ENCODE measurements around the gene SORL1. TPM values are rescaled to one million over a fixed set of nuclear protein-coding genes. Genes with fewer than 3 reads are reported as not detected.

The SORL1 gene
- total RNA-seq, 1 experiment from 2014 or later, result 0.10 TPM

DNA sequence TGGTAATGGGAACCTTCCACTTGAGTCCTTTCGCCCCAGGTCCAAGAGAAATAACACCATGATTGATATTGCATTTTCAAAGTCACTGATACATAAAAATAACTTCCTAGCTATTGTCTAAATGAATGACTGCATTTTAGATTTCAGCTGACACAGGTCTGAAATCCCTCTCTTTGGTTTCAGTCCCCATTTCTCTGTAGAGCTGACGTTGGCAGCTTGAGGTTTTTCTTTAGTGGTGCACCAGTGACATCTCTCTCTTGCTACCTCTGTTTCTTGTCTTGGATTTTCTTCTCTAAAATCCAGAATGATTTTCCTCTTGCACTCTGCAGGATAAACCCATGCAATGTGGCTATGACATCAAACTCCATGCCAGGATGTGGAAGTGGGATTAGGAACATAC, 31.7 kb upstream of the SORL1 start:
- Histone ChIP-seq H3K36me3 (no peaks in the 10 kb centered on the region), H3K4me3 (no peak overlapping the region), H3K9me3 (replicated peaks) (no peaks in the 10 kb centered on the region), H3K4me1 (peaks cover 16% of the 10 kb centered on the region), H3K27ac (no peak overlapping the region), H3K27me3 (no peaks in the 10 kb centered on the region)
- no peak for DNase-seq

- Histone ChIP-seq H3K4me3 (no peak overlapping the region), H3K36me3 (no peaks in the 10 kb centered on the region), H3K27ac (no peak overlapping the region), H3K4me1 (peaks cover 16% of the 10 kb centered on the region), H3K9me3 (replicated peaks) (no peaks in the 10 kb centered on the region), H3K27me3 (no peaks in the 10 kb centered on the region)
- no peak for DNase-seq
Observed at GRCh38 chr11:121421149-121421901, 30.8 kb upstream of the SORL1 start.

GRCh38 chr11:121422675-121423074, 29.4 kb upstream of the SORL1 start:
- H3K4me3 ChIP-seq, result no peak overlapping the region
- no peaks in the 10 kb centered on the region for H3K27me3 ChIP-seq
- H3K27ac ChIP-seq, result no peak overlapping the region
- no peaks in the 10 kb centered on the region for H3K36me3 ChIP-seq
- no peaks in the 10 kb centered on the region for H3K9me3 ChIP-seq (replicated peaks)
- DNase-seq, result no peak
- H3K4me1 ChIP-seq, result peaks cover 9% of the 10 kb centered on the region

DNA sequence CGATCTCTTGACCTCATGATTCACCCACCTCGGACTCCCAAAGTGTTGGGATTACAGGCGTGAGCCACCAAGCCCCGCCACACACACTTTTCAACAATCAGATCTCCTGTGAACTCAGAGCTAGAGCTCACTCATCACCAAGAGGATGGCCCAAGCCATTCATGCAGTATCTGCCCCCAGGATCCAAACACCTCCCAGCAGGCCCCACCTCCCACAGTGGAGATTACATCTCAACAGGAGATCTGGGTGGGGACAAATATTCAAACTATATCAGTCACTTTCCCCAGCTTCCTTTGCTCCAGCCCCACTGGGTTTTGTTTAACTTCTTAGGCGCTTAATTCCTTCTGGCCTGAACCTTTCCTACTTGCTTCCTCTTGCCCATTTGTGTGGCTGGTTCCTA, 26.3 kb upstream of the SORL1 start:
- Histone ChIP-seq H3K27ac (no peak overlapping the region), H3K27me3 (no peaks in the 10 kb centered on the region), H3K36me3 (no peaks in the 10 kb centered on the region), H3K4me1 (no peaks in the 10 kb centered on the region), H3K4me3 (no peak overlapping the region), H3K9me3 (replicated peaks) (no peaks in the 10 kb centered on the region)
- DNase-seq, result no peak

DNA sequence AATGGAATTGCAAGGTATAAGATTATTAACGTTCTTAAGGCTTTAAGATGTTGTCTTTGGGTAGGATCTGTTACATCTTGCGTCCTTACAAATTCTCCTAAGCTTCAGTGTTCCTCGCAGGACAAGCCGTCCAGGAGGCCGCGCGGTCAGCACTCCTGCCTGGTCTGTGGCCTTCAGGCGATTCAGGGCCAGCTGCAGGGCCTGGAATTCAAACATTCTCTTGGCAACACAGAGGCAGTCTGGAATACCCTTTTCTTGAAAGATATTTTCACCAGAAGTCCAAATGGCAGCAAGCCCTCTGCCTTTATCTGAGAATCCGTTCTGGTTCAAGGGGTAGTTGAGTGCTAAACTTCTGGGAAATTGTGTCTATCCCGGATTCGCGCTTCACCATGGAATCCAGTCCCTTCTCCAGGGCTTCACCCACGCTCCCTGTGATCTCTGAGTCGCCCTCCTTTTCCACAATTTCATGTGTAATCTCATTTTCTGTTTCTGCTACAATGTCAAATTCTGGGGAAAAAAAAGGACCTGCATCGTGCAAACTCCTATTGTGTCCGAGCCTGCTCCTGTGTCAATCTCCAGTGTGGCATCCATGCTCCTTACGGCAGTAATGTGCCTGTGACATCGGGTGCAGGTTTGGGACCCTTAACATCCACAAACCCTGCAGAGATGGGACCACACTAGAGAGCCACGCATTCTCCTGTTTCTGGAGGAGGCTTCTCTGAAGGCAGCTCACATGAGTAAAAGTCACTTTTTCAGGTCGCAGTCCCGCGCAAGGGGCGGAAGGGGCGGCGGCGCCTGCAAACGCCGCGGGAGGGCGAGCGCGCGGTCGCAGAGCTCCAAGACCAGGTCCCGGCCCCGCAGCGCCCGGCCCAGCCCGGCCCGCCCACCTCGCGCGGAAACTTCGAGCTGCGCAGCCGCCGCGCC, 25.4 kb upstream of the SORL1 start:
- no peak for DNase-seq
- no peaks in the 10 kb centered on the region for H3K4me1 ChIP-seq
- H3K36me3 ChIP-seq, result no peaks in the 10 kb centered on the region
- H3K27ac ChIP-seq, result no peak overlapping the region
- H3K4me3 ChIP-seq, result no peak overlapping the region
- no peaks in the 10 kb centered on the region for H3K9me3 ChIP-seq (replicated peaks)
- H3K27me3 ChIP-seq, result no peaks in the 10 kb centered on the region

- Histone ChIP-seq H3K4me1 (no peaks in the 10 kb centered on the region), H3K27ac (no peak overlapping the region), H3K4me3 (no peak overlapping the region), H3K36me3 (no peaks in the 10 kb centered on the region), H3K27me3 (no peaks in the 10 kb centered on the region), H3K9me3 (replicated peaks) (no peaks in the 10 kb centered on the region)
- no peak for DNase-seq
Observed at GRCh38 chr11:121427400-121427744, 24.7 kb upstream of the SORL1 start.

- Histone ChIP-seq H3K4me3 (no peak overlapping the region), H3K9me3 (replicated peaks) (no peaks in the 10 kb centered on the region), H3K27me3 (no peaks in the 10 kb centered on the region), H3K4me1 (no peaks in the 10 kb centered on the region), H3K27ac (no peak overlapping the region), H3K36me3 (no peaks in the 10 kb centered on the region)
- DNase-seq, result no peak
Observed at GRCh38 chr11:121429556-121429955, 22.6 kb upstream of the SORL1 start.

GRCh38 chr11:121431820-121432526, 20.1 kb upstream of the SORL1 start:
- Histone ChIP-seq H3K4me3 (no peak overlapping the region), H3K9me3 (replicated peaks) (no peaks in the 10 kb centered on the region), H3K27me3 (no peaks in the 10 kb centered on the region), H3K4me1 (no peaks in the 10 kb centered on the region), H3K27ac (no peak overlapping the region), H3K36me3 (no peaks in the 10 kb centered on the region)
- DNase-seq, result no peak

GRCh38 chr11:121435132-121435531, 17.0 kb upstream of the SORL1 start:
- H3K27me3 ChIP-seq, result no peaks in the 10 kb centered on the region
- no peak overlapping the region for H3K4me3 ChIP-seq
- no peak for DNase-seq
- no peaks in the 10 kb centered on the region for H3K36me3 ChIP-seq
- H3K9me3 ChIP-seq (replicated peaks), result no peaks in the 10 kb centered on the region
- no peak overlapping the region for H3K27ac ChIP-seq
- no peaks in the 10 kb centered on the region for H3K4me1 ChIP-seq

GRCh38 chr11:121435551-121436511, 16.3 kb upstream of the SORL1 start:
- H3K36me3 ChIP-seq, result no peaks in the 10 kb centered on the region
- no peak overlapping the region for H3K4me3 ChIP-seq
- no peak overlapping the region for H3K27ac ChIP-seq
- no peaks in the 10 kb centered on the region for H3K9me3 ChIP-seq (replicated peaks)
- H3K4me1 ChIP-seq, result no peaks in the 10 kb centered on the region
- H3K27me3 ChIP-seq, result no peaks in the 10 kb centered on the region
- DNase-seq, result no peak

- no peak overlapping the region for H3K27ac ChIP-seq
- H3K36me3 ChIP-seq, result no peaks in the 10 kb centered on the region
- H3K9me3 ChIP-seq (replicated peaks), result no peaks in the 10 kb centered on the region
- DNase-seq, result no peak
- H3K27me3 ChIP-seq, result no peaks in the 10 kb centered on the region
- no peaks in the 10 kb centered on the region for H3K4me1 ChIP-seq
- no peak overlapping the region for H3K4me3 ChIP-seq
Observed at GRCh38 chr11:121437018-121437685, 15.0 kb upstream of the SORL1 start.

- no peaks in the 10 kb centered on the region for H3K27me3 ChIP-seq
Observed at GRCh38 chr11:121437686-121438078, 14.4 kb upstream of the SORL1 start.

DNA sequence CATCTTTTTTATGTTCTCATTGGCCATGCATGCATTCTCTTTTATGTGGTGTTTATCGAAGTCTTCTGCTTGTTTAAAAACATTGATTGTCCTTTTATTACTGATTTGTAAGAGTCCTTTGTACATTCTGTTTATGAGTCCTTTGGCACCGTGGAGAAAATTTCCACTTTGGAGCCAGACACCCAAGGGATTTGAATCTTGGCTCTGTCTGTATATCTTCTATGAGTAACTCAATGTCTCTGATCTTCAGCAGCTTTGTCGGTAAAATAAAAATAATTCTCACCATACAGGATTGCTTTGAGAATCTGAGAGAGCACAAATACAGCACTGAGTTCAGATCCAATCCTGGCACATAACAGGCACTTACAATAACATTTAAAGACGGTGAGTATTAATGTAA, 12.8 kb upstream of the SORL1 start:
- no peaks in the 10 kb centered on the region for H3K4me1 ChIP-seq
- no peak for DNase-seq
- H3K27me3 ChIP-seq, result no peaks in the 10 kb centered on the region
- H3K4me3 ChIP-seq, result no peak overlapping the region
- no peaks in the 10 kb centered on the region for H3K36me3 ChIP-seq
- H3K27ac ChIP-seq, result no peak overlapping the region
- H3K9me3 ChIP-seq (replicated peaks), result no peaks in the 10 kb centered on the region

More at GRCh38 chr11:121437686-121438078, 14.4 kb upstream of the SORL1 start:
- Histone ChIP-seq H3K27ac (no peak overlapping the region), H3K36me3 (no peaks in the 10 kb centered on the region), H3K4me1 (no peaks in the 10 kb centered on the region), H3K9me3 (replicated peaks) (no peaks in the 10 kb centered on the region), H3K4me3 (no peak overlapping the region)
- no peak for DNase-seq

DNA sequence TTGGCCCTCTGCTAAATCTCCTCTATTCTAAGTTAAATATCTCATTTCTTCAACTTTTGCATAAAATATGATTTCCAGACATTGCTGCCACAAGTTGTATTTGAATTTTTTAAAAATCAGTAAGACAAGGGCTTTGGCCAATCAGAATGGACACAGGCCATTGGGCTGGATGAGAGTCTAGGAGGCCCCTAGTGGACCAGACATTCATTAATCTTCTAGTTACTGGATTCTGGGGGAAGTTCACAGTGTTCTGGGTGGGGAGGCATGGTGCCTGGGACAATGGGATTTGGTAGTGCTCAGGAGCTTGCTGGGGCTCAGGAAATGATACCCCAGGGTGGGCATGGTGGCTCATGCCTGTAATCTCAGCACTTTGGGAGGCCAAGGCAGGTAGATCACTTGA, 12.4 kb upstream of the SORL1 start:
- Histone ChIP-seq H3K9me3 (replicated peaks) (no peaks in the 10 kb centered on the region), H3K36me3 (no peaks in the 10 kb centered on the region), H3K4me1 (no peaks in the 10 kb centered on the region), H3K27me3 (no peaks in the 10 kb centered on the region), H3K4me3 (no peak overlapping the region), H3K27ac (no peak overlapping the region)
- no peak for DNase-seq
